GM18507 (cell line): ENCODE measurements around the gene SYT15.
"Not testable (repeated sequence)": the region's sequence is repeated elsewhere in the genome, so short reads cannot be mapped to it uniquely, and the experiment has no call there.

Source experiments
- DNase-seq: peaks from one replicate; pipeline ENCODE4 v3.0.0; 2011; ENCODE audit warnings: low read depth; ENCODE audit not compliant: insufficient read length; ENCODE audit errors: extremely low spot score
- FAIRE-seq: peaks from 2 replicates; lab custom pipeline; 2011; peaks lifted over from hg19 to GRCh38; lab: Jason Lieb, UNC

Gene SYT15

DNA sequence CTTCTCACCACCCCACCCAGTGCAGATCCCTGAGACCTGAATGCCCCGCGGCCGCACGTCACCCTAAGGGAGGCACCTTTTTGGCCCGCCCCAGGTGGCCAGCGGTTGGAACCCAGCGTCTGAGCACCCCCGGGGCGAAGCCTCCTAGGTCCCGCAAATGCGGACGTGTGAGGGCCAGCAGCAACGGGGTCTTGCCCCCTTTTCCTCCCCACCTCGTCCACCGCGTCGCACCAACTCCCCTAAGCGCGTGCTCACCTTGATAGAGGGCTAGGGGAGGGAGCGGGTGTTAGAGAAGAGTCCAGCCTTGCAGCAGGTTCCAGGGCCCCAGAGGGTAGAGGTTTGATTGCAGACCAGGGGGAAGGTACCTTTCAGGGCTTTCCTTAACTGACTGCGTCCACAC lies 450 bp downstream of the SYT15 start:
- FAIRE-seq, DNase-seq: not testable (repeated sequence)

DNA sequence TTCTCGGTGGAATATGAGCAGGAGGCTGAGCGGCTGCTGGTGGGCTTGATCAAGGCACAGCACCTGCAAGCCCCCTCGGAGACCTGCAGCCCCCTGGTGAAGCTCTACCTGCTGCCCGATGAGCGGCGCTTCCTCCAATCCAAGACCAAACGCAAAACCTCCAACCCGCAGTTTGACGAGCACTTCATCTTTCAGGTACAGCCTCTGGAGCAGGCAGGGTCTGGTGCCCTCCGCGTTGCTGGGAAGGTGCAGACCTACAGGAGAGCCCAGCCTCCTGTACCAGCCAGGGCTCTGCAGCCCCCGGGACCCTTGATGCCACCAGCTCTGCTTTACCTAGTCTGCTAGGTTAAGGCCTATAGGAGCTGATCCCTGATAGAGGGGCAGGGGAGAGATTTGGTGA lies 3.1 kb downstream of the SYT15 start:
- FAIRE-seq, result not testable (repeated sequence)

DNA sequence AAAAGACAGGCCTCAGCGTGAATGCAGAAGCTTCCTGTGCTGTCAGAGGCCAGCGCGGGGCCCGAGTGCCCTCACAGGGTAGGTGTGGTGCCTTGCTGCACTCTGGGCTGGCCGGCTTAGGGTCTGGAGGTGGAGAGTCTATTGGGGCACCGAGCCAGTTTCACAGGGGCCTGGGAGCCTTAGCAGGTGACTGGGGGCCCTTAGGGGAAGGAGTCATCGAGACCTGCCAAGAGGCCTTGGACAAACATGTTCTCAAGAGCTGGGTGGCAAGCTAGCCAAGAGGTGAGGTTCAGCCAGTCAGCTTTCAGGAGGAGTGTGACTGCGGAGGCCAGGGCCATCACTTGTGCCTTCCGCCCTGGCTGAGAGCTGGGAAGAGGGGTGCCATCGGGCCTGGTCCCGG lies 3.6 kb downstream of the SYT15 start:
- not testable (repeated sequence) for DNase-seq, FAIRE-seq

More for the DNA sequence above, 3.1 kb downstream of the SYT15 start:
- DNase-seq, result not testable (repeated sequence)

DNA sequence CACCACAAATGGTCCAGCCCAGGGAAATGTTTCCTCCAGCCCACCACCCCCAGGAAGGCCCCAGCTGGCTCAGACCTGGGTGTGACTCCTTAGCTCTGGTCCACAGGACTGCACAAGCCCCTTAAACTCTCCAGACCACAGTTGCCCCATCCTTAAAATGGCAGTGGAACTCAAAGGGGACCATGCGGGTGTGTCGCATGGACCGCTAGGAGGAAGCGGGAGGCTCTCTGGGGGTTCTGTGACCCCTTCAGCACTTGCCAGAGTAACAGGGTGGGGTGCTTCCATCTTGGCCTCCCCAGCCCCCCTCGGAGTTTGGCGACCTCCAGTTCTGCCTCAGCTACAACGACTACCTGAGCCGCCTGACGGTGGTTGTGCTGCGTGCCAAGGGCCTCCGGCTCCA lies 5.3 kb downstream of the SYT15 start:
- not testable (repeated sequence) for FAIRE-seq, DNase-seq

DNA sequence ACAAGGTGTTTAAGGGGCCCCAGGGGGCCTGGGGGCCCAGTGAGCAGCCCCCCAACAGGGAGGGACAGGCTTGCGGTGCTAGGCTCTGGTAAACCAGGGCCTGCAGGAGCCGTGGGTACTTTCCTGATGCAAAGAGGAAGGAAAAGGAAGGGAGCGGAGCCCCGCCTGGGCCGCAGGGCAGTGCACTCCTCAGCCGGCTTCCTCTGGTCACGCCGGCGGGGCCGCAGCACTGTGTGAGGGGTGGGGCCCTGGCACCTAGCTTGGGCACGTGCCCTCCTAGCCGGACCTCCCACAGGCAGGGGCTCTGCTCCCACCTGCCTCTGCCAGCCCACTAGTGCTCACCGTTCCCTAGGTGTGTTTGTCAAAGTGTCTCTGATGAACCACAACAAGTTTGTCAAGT lies 6.3 kb downstream of the SYT15 start:
- not testable (repeated sequence) for DNase-seq, FAIRE-seq

DNA sequence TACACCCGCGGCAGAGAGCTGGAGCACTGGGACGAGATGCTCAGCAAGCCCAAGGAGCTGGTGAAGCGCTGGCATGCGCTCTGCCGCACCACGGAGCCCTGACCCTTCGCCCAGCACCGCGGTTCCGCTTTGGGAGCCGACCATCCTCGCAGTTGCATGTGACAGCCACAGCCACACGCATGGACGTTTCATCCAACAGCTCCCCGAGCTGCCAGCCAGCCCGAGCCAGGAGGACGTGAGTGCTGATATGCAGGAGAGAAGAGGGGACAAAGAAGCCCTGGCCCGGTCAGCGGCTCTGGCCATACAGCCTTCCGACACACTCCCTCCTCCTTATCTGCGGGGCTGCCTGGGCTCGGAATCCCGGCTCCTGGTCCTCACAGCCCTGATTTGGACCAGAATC lies 8.6 kb downstream of the SYT15 start:
- not testable (repeated sequence) for FAIRE-seq, DNase-seq

DNA sequence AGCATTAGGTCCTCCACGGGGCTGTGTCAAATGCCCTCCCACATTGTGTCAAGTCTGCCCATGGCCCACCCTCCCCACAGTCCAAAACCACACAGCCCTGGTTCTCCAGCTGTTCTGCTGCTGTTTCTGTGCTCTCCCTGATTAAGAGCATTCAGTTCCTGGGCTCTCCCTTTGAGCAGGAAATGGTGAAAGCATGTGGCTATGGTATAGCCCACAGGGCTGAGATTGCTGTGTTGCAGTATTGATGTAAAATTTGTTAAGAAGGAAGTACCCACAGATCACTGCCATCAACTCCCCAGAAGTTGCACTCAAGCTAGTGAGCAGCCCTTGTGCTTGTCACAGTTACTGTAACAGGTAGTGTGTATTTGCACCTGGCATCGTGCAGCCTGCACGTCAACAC lies 9.3 kb downstream of the SYT15 start:
- not testable (repeated sequence) for DNase-seq, FAIRE-seq

DNA sequence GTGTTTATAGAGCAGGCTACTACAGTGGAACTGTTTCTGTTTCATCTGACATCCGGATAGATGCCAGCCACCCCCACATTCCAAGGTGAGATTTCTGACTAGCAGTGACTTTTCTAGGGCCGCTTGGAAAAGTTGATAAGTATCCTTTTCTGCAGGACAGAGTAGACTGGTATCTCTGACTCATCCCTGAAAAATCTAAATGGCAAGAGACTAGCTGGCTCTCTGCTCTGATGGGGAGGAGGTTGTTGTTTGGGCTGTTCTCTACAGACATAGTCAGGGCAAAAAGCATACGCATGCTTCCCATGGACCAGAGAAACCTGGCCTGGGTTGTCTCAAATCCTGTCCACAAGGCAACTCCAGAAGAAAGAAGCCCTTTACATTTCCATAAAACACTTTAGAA lies 10.7 kb downstream of the SYT15 start:
- not testable (repeated sequence) for FAIRE-seq

DNA sequence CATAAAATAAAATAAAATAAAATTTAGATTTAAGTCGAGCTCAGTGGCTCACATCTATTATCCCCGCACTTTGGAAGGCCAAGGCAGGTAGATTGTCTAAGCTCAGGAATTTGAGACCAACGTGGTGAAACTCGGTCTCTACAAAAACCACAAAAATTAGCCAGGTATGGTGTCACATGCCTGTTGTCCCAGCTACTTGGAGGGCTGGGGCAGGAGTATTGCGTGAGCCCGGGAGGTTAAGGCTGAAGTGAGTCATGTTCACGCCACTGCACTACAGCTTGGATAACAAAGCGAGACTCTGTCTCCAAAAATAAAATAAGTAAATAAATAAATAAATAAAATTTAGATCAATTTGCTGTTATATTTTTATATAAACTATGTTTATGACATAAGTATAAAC lies 12.1 kb downstream of the SYT15 start:
- DNase-seq, FAIRE-seq: not testable (repeated sequence)

More for the DNA sequence above, 10.7 kb downstream of the SYT15 start:
- not testable (repeated sequence) for DNase-seq

DNA sequence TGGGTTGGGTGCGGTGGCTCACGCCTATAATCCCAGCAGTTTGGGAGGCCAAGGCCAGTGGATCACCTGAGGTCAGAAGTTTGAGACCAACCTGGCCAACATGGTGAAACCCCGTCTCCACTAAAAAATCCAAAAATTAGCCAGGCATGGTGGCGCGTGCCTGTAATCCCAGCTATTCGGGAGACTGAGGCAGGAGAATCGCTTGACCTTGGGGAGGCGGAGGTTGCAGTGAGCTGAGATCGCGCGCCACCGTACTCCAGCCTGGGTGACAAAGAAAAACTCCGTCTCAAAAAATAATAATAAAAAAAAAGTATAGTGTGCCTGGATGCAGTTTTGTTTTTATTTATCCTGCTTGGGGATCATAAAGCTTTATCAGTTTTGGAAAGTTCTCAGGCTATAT lies 14.4 kb downstream of the SYT15 start:
- not testable (repeated sequence) for DNase-seq, FAIRE-seq

DNA sequence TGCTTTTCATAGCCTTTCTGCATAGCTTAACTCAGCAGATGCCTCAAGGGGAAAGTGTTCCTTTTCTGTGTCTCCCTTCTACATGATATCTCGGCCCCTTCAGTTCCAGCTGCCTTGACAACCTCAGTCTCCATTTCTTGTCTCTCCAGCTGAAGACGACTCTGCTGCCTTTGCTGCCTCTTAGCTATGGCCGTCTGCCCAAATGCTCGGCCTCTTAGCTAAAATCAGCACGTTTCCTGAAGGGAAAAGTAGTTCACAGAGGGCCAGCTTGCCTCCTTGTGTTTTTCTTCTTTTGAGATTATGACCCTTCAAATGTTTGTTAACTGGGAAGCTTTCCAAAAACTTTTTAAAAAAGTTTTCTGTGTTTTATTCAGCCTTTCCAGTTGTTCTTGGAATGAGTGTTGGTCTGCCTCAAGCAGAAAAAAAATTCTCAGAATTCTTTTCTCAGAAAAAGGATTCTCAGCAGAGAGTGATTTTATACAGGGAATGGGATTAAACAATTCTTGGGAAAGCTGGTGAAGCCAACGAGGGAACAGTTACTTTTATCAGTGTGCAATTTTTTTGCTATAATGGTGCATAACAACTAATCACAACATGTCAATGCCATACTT lies 15.6 kb downstream of the SYT15 start:
- not testable (repeated sequence) for DNase-seq, FAIRE-seq

DNA sequence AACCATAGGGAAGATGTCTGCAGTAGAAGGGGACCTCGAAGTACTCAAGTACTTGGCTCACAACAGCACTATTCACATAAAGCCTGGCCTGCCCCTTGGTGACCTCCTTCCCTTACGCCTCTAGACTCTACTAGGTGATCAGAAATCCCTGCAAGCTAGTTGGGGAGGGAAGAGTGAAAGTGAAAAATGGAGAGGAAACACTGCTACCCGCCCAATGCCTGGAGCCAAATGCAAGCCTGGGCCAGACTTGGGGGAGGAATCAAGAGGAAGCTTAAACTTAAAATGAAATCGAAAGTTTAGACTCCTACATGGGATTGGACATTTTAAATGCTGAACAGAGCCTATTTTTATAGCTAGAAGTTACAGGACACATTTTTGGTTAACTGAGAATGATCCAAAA lies 17.6 kb downstream of the SYT15 start:
- FAIRE-seq, result peak; percentile 71
- not testable (repeated sequence) for DNase-seq

DNA sequence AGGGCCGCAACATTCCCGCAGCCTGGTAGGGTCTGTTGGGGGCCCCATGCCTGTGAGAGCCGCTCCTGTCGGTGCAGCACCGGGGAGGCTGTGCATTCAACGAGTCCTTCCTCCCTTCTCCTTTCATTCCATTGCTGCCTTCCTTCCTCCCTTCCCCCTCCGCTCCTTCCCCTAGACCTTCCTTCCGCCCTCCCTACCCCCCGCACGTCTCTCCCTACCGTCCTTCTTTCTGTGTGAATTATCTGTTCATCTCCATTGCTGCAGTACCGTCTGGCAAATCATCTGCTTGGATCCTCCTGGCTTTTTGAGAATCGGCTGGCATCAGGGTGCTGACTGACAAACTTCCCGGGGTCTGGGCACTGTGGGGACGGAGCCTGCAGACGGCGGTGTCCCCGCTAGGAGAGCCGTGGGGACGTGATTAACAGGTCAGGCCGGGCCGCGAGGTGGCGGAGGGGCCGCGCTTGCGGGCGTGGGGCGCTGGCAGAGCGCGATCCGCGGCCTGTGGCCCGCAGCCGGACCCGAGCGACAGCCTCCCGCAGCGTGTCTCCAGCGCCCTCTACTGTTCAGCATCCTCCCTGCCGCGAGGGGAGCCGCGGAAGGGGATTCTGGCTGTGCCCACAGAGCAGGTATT lies 18.8 kb downstream of the SYT15 start:
- not testable (repeated sequence) for DNase-seq
- FAIRE-seq, result peak; percentile 58

DNA sequence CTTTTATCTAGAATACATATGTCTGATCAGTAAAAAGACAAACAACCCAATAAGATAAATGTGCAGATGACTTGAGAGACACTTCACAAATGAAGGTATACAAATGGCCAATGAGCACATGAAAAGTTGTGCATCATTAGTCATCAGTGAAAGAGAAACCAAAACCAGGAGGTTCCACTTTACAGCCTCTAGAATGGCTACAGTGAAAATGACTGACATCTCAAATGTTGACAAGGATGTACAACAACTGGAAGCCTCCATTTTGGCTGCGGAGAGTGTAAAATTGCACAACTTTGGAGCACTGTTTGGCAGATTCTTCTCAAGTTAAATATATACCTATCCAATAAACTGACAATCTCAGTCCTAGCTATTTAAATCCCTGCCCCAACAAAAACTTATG lies 21.6 kb downstream of the SYT15 start:
- DNase-seq, result not testable (repeated sequence)
- peak; percentile 92 for FAIRE-seq

DNA sequence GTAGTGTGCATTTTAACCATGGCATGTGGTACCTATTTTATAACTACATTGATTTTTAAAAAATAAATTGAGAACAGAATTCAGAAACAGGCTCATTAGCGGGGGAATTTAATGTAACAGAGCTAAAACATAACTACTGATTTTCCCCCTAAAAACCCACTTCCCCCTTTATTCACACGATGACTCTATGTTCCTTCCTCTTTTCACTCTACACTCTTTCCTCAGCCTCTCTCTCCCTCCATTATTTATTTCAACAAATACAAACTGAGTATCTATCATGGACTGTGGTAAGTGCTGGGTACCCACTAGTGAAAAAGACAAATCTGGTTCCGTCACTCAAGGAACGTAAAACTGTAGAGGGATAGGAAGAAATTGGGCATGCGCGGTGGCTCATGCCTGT lies 36.6 kb downstream of the SYT15 start:
- FAIRE-seq, DNase-seq: not testable (repeated sequence)

DNA sequence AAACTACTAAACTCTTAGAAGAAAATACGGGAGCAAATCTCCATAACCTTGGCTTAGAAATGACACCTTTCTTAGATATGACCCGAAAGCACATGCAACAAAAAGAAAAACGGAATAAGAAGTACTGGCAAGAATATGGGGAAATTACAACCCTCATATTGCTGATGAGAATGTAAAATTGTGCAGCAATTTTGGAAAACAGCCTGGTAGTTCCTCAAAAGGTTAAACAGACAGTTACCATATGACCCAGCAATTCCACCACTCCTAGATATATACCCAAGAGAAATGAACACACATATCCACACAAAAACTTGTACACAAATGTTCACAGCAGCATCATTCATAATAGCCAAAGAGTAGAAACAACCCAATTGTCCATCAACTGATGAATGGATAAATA lies 37.3 kb downstream of the SYT15 start:
- not testable (repeated sequence) for DNase-seq, FAIRE-seq

DNA sequence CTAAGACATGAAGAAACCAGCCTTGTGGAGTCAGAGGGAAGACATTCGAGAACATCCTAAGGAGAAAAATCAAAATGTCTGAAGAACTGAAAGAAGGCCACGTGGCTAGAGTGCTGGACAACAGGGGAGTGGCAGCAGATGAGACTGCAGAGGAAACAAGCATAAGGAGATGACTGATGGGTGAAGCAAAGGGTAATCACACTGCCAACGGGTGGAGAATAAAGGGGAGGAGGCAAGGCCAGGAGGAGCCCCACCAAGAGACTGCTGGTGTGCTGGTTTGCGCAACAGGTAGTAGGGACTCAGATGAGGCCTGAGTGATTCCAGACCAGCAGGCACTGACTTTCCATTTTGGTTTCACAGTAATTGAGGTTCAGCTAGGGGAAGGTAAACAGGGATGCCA lies 38.2 kb downstream of the SYT15 start:
- not testable (repeated sequence) for FAIRE-seq, DNase-seq

DNA sequence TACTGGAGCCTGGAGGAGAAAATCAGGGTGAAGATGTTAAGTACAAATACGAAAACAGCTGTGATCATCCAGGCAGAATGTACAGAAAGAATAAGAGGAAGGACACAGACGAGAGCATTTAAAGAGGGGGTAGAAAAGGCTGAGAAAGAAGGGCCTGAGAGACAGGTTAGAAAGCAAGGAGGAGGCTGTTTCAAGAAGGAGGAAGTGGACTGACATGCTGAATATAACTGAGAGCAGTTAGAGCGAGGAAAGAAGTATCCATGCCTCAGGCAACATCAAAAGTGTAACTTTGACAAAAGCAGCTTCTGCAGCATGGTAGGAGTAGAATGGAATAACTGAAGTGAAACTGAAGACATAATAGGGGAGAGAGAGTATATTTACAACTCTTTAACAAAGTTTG lies 39.0 kb downstream of the SYT15 start:
- not testable (repeated sequence) for DNase-seq, FAIRE-seq

DNA sequence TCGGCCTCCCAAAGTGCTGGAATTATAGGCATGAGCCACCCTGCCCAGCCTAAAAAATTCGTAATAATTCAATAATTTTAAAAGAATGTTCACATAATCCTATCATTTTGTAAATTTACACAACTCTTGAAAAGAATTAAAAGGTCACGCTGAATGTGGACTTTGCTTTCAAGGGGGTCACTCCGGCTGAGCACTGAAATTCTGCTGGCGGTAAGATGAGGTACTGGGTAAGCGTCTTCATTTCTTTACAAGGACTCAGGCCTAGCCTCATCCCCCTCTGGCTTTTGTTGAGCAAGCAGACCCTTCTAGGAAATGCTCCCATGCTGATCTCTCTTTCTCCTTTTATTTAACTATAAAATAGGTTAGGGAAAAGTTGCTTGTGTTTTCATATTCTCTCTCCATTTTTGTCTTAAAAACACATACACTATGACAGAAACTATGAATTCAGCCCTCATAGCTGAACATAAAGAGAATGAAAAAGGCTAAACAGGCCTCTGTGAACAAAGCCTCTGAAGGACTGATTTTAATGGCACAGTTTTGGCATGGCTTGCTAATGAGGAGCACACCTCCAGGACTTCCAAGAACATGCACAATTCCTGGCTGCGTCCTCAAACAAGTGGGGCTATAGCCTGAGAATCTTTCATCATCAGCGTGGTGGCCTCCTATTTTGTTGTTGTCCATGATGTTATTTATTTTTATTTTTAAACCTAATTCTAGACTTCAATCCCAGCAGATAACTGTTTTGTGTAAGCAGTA lies 45.1 kb downstream of the SYT15 start:
- FAIRE-seq, DNase-seq: not testable (repeated sequence)

DNA sequence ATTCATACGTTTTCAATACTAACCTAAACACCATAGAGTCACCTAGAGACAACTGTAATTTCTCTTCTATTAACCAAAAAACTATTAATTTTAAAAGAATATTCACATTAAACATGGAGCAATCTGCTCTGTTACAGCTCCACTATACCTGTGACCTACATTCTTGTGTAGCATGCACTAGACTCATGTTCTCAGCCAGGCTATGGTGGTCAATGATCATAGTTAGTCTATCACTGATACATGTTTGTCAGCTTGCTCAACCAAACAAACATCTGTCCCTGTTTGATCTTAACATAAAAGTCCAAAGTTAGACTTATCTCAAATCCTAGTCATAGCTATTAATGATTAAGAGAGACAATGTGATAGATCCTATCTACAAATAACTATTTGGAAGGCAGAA lies 50.9 kb downstream of the SYT15 start:
- not testable (repeated sequence) for DNase-seq, FAIRE-seq
